ENCODE measurements around the gene UBTD2.
"Not testable (repeated sequence)": the region's sequence is repeated elsewhere in the genome, so short reads cannot be mapped to it uniquely, and the experiment has no call there.

UBTD2 gene

GRCh38 chr5:172245046-172245445 lies 38.5 kb downstream of the UBTD2 start:
- no peak for DNase-seq

- no peak for DNase-seq
Measured at GRCh38 chr5:172243302-172243701, 40.3 kb downstream of the UBTD2 start.

GRCh38 chr5:172238334-172238733 lies 45.2 kb downstream of the UBTD2 start:
- no peak for DNase-seq

- peak in 1 of 2 experiments; percentile 22 for DNase-seq
Measured at GRCh38 chr5:172235827-172236736, 47.5 kb downstream of the UBTD2 start.

GRCh38 chr5:172235132-172235780 lies 48.3 kb downstream of the UBTD2 start:
- DNase-seq: no peak

- no peak for DNase-seq
Measured at GRCh38 chr5:172234031-172234430, 49.5 kb downstream of the UBTD2 start.

- DNase-seq: no peak
Measured at GRCh38 chr5:172229904-172230303, 53.7 kb downstream of the UBTD2 start.

GRCh38 chr5:172224996-172225395 lies 58.6 kb downstream of the UBTD2 start:
- DNase-seq: no peak

- DNase-seq: no peak
Measured at GRCh38 chr5:172223901-172224873, 59.4 kb downstream of the UBTD2 start.

GRCh38 chr5:172219296-172219695 lies 64.3 kb downstream of the UBTD2 start:
- DNase-seq: no peak

GRCh38 chr5:172216345-172216744 lies 67.2 kb downstream of the UBTD2 start:
- no peak for DNase-seq

- DNase-seq: no peak
Measured at GRCh38 chr5:172213126-172213525, 70.4 kb downstream of the UBTD2 start.

GRCh38 chr5:172211676-172212075 lies 71.9 kb downstream of the UBTD2 start:
- no peak for DNase-seq

GRCh38 chr5:172209714-172210113 lies 73.8 kb downstream of the UBTD2 start:
- no peak for DNase-seq

- no peak for DNase-seq
Measured at GRCh38 chr5:172207511-172207910, 76.1 kb downstream of the UBTD2 start.

GRCh38 chr5:172205984-172206383 lies 77.6 kb downstream of the UBTD2 start:
- DNase-seq: not testable (repeated sequence)

GRCh38 chr5:172200476-172200875 lies 83.1 kb downstream of the UBTD2 start:
- no peak for DNase-seq

- DNase-seq: no peak
Measured at GRCh38 chr5:172199446-172199845, 84.1 kb downstream of the UBTD2 start.

GRCh38 chr5:172197775-172198174 lies 85.8 kb downstream of the UBTD2 start:
- not testable (repeated sequence) for DNase-seq

- DNase-seq: no peak
Measured at GRCh38 chr5:172194985-172195774, 88.4 kb downstream of the UBTD2 start.

- DNase-seq: no peak
Measured at GRCh38 chr5:172193872-172194271, 89.7 kb downstream of the UBTD2 start, which contains the start of gene EFCAB9. Gene EFCAB9 (plus strand): TSS chr5:172194172. CDS start chr5:172194173, 1 bp downstream.

GRCh38 chr5:172189693-172190296 lies 93.8 kb downstream of the UBTD2 start:
- no peak for DNase-seq
